GM12873 (cell line): ENCODE data around the gene HDDC2.

Source experiments
- TF ChIP-seq, protein P1 (sequence below): IDR thresholded peaks from 2 replicates; pipeline ENCODE4 v1.5.1; 2012; ENCODE audit warnings: low read depth, mild to moderate bottlenecking, moderate library complexity, low read length, control low read depth; ENCODE audit not compliant: insufficient read depth; ENCODE audit errors: missing control alignments

Gene HDDC2, protein sequence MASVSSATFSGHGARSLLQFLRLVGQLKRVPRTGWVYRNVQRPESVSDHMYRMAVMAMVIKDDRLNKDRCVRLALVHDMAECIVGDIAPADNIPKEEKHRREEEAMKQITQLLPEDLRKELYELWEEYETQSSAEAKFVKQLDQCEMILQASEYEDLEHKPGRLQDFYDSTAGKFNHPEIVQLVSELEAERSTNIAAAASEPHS

DNA sequence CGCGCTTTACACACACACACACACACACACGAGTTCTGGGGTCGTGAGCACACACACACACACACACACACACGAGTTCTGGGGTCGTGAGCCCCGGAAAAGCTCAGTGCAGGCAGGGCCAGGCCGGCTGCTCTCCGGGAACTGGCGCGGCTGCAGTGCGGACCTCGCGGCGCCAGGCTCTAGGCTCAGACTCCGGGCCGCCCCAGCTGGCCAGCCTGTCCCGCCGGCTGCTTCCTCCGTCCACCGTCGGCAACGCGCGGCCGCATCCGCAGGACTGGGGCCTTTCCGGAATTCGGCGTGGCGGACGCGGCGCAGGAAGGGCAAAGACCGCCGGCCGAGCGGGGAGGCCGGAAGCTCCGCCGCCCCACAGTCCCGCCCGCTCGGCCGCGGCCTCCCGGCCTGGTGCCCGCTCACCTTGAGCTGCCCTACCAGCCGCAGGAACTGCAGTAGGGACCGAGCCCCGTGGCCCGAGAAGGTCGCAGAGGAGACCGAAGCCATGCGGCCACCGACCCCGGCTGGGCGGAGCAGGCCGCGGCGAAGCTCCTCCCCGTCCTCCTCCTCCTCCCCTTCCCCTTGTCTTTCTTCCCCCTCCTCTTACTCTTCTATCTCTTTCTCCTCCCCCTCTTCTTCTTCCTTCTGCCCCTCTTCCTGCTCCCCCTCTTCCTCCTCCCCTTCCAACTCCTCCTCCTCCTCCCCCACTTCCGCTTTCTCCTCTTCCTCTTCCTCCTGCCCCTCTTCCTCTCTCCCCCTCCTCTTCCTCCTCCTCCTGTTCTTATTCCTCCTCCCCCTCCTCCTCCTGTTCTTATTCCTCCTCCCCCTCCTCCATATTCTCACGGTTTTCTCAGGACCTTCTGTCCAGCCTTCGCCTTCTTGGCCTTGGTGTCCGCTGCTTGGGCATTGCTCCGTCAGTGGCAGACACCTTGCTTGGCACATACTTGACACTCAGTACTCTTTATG lies at the start of gene HDDC2:
Gene HDDC2 (minus strand): TSS at position 533 of the 957 bp plus-strand sequence. CDS start 35 bp downstream, at position 498.
- TF ChIP-seq, protein P1, sequence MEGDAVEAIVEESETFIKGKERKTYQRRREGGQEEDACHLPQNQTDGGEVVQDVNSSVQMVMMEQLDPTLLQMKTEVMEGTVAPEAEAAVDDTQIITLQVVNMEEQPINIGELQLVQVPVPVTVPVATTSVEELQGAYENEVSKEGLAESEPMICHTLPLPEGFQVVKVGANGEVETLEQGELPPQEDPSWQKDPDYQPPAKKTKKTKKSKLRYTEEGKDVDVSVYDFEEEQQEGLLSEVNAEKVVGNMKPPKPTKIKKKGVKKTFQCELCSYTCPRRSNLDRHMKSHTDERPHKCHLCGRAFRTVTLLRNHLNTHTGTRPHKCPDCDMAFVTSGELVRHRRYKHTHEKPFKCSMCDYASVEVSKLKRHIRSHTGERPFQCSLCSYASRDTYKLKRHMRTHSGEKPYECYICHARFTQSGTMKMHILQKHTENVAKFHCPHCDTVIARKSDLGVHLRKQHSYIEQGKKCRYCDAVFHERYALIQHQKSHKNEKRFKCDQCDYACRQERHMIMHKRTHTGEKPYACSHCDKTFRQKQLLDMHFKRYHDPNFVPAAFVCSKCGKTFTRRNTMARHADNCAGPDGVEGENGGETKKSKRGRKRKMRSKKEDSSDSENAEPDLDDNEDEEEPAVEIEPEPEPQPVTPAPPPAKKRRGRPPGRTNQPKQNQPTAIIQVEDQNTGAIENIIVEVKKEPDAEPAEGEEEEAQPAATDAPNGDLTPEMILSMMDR, result no peak

DNA sequence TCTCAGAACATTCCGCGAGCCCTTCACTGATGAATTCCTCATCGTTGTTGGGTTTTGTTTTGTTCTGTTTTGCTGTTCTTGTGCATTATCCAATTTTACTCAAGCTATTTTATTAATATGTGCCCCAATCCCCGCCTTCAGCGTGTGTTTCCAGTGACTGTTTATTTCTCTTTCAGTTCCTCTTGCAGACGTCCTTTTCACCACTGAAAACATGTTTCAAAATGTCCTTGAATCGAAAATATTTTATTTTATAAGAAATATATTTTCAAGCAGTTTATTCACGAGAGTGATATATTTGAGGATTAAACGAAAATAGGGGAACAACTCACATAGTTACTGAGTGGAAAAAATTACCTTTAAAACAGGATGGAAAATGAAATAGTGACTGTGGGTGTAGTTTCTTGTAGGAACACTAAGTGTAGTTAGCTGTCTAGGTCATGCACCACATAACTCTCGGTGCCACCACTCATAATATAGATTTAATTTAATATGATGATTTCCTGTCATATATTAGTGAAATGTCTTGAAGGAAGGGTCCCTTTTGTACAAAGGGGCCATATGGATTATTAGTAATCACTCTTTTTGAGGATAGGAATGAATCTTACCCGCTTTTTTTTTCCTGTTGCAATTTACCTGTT lies 45.3 kb upstream of the HDDC2 start:
- TF ChIP-seq, protein P1, result no peak

DNA sequence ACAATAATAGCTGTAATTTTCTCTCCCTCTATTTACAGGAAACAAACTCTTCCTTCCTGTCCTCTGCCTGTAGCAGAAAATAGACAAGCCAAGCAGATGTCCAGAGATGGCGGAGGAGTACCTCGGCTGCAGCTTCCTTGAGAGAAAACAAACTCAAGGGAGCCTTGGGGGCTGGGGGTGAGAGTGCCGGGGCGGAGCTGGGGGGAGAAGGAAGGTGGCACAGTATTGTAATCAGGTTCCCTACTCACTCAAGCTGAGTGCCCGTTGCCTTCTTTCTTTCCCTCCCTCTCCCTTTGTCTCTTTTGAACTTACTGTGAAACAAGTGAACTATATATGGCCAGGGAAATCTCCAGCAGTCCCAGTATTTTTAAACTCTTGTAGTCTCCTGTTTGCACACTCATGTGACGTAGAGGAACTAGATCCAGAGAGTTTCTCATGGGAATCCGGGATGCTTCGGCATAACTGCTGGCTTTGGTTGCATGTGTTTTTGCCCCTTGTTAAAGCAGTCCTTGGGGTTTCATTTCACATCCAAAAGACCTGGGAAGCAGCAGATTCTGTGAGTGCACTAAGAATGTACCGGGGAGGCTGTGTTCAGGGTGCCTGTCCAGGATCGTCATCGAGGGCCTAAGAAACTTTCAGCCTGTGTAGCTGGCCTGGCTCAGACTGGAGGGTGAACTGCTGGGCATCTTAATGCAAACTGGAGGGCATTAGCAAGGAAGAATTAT lies 44.6 kb upstream of the HDDC2 start:
- TF ChIP-seq, protein P1, result no peak

DNA sequence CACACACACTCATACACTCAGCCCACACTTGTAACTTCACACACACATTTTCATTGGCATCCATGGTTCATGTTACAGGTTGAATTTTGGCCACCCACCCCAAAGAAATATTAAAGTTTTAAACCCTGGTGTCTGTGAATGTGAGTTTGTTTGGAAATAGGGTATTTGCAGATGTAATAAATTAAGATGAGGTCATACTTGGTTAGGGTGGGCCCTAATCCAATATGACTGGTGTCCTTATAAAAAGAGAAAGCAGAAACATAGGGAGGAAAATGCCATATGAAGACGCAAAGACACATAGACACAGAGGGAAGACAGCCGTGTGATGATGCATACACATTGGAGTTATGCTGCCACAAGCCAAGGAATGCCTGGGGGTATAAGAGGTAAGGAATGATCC lies 39.7 kb upstream of the HDDC2 start:
- TF ChIP-seq, protein P1, result no peak

DNA sequence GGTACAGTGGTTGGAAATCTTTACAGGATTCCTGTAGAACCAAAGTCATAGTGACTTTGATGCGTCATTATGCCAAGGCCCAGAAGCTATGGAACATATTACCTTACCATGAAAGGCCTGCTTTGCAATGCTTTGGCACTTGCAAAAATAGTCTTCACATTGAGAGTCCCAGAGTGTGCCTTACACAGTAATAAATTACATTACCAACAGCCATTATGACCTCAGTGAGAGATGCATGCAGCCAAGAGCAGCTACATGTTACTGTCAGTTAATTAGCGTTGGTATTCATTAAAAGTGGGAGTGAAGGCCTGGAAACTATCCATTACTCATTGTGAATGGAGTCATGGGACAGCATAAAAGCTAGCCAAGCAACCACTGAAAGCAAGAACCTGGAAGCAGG lies 39.2 kb upstream of the HDDC2 start:
- TF ChIP-seq, protein P1, result no peak

DNA sequence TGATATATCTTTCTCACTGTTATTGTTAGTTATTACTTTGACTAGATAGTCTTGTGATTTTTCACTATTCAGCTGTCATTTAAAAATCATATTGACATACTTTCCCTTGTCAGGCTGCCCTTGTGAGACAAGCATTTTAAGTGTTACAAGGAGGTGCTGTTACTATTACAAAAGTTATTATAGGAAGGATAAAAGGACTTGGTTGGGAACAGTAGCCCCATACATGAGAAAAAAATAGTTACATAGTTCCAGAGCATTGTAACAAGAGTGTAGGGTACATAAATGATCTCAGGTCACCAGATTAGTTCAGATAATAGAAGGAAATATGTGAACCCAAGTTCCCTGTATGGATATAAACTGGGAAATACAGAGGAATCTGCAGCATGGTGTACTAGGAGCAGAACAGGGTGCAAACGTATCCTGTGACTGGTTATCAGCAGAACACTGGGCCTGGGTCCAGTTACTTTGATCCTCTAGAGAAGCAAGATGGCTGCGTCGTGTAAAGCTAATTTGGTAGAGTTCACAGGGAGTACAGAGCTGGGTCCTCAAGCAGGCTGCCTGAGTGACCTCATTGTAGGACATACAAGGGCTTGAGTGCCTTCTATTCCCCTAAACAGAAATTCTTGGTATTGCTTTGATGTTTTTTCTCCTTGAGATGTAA lies 38.5 kb upstream of the HDDC2 start:
- TF ChIP-seq, protein P1, result no peak
